ENCODE data around the gene CAPZA1. TPM values are rescaled to one million over a fixed set of nuclear protein-coding genes. Genes with fewer than 3 reads are reported as not detected.

Gene CAPZA1
- total RNA-seq, 6 experiments from 2014 or later = 34.8 to 85.8 (median 54.7) TPM

GRCh38 chr1:112718691-112719418 lies 99.2 kb downstream of the CAPZA1 start:
- intact Hi-C loops (cut with DNase I) = loop anchor here in 1 of 2 donors (5.0 kb wide), 1 partner anchor 83 kb away; no protein-coding TSS in a partner anchor
- peak; percentile 22 to 50 (median 40) for ATAC-seq
- Histone ChIP-seq H3K4me1 (peaks cover 0 to 21% (median 7%) of the 10 kb centered on the region in 4 donors), H3K27ac (no peak overlapping the region), H3K27me3 (no peaks in the 10 kb centered on the region), H3K9me3 (no peaks in the 10 kb centered on the region), H3K36me3 (no peaks in the 10 kb centered on the region), H3K4me3 (no peak overlapping the region)
- peak; percentile 80 to 86 (median 84) for DNase-seq
- TF ChIP-seq POLR2A (IDR thresholded peaks at IDR 0.05) = no peak
- TF ChIP-seq CTCF (IDR thresholded peaks at IDR 0.05) = peak; percentile 68 to 92 (median 92)
- WGBS (ENCODE audit: insufficient coverage, low coverage, low lambda C conversion rate, missing lambda C conversion rate) = 0% methylated on average over 4 of the region's 44 CpGs

GRCh38 chr1:112719706-112720105 lies 100.1 kb downstream of the CAPZA1 start:
- Histone ChIP-seq H3K4me3 (no peak overlapping the region), H3K27me3 (no peaks in the 10 kb centered on the region), H3K4me1 (peaks cover 0 to 13% (median 6%) of the 10 kb centered on the region in 4 donors), H3K36me3 (no peaks in the 10 kb centered on the region), H3K9me3 (no peaks in the 10 kb centered on the region), H3K27ac (no peak overlapping the region)
- TF ChIP-seq POLR2A (IDR thresholded peaks at IDR 0.05) (no peak), CTCF (IDR thresholded peaks at IDR 0.05) (no peak)
- intact Hi-C loops (cut with DNase I) = loop anchor here (2.0 to 5.0 kb wide), 2 partner anchors 83 kb away; no protein-coding TSS in a partner anchor
- 90% methylated on average over 2 of the region's 2 CpGs for WGBS (ENCODE audit: insufficient coverage, low coverage, low lambda C conversion rate, missing lambda C conversion rate)
- no peak for ATAC-seq
- no peak for DNase-seq

GRCh38 chr1:112720800-112721199 lies 101.2 kb downstream of the CAPZA1 start:
- Histone ChIP-seq H3K9me3 (no peaks in the 10 kb centered on the region), H3K36me3 (no peaks in the 10 kb centered on the region), H3K27ac (no peak overlapping the region), H3K4me1 (peaks cover 0 to 11% (median 4%) of the 10 kb centered on the region in 4 donors), H3K27me3 (no peaks in the 10 kb centered on the region), H3K4me3 (no peak overlapping the region)
- WGBS (ENCODE audit: insufficient coverage, low coverage, low lambda C conversion rate, missing lambda C conversion rate) = 65% methylated on average over 3 of the region's 3 CpGs
- TF ChIP-seq CTCF (IDR thresholded peaks at IDR 0.05) = no peak
- TF ChIP-seq POLR2A (IDR thresholded peaks at IDR 0.05) = no peak
- ATAC-seq = no peak
- no peak for DNase-seq
- intact Hi-C loops (cut with DNase I) = loop anchor here in 1 of 2 donors (2.0 kb wide), 1 partner anchor 82 kb away; no protein-coding TSS in a partner anchor

Small RNA genes lying within 50 kb of the gene (small RNA-seq; reads per million reads assigned to genes)
- 0 reads per million in 2 experiments for gene RNU7-70P

Other genes with a start within 250 kb of the CAPZA1 start
- gene CTTNBP2NL, start 223.6 kb upstream of the CAPZA1 start, total RNA-seq = 1 to 10 TPM; 3.5 to 8.1 (median 4.8) TPM
- under 1 TPM; 0.20 to 0.68 (median 0.37) TPM for gene WNT2B, start 110.9 kb upstream of the CAPZA1 start, total RNA-seq
- gene ST7L, start 691 bp upstream of the CAPZA1 start, total RNA-seq = 10 to 100 TPM in 2 of 6 experiments, 1 to 10 TPM in 4; 7.4 to 12.7 (median 8.6) TPM
- 10 to 100 TPM; 32.3 to 55.8 (median 46.2) TPM for gene MOV10, start 54.8 kb downstream of the CAPZA1 start, total RNA-seq
- gene RHOC, start 87.3 kb downstream of the CAPZA1 start, total RNA-seq = 100 to 1,000 TPM in 3 of 6 experiments, 10 to 100 TPM in 3; 47.9 to 207 (median 107) TPM
- 1 to 10 TPM in 1 of 6 experiments, under 1 TPM in 5; 0.15 to 1.2 (median 0.40) TPM for gene PPM1J, start 95.5 kb downstream of the CAPZA1 start, total RNA-seq